ENCODE data around the gene ADGRB3. TPM values are rescaled to one million over a fixed set of nuclear protein-coding genes. Genes with fewer than 3 reads are reported as not detected.
A peak's percentile ranks its signal among the peaks of the same experiment; 100 is the strongest.

The ADGRB3 gene
- 1.2 and 1.5 TPM in 2 replicates for total RNA-seq (ENCODE audit: low replicate concordance)

GRCh38 chr6:68634726-68635411 is at the start of gene ADGRB3:
TSS of gene ADGRB3 (plus strand) at chr6:68635282. CDS start at chr6:68638676, 3,394 bp downstream.
- Mint-ChIP-seq H3K9me3 (no peaks in the 10 kb centered on the region), H3K4me1 (peaks cover 36% of the 10 kb centered on the region), H3K4me3 (peak within 1 kb of the TSS; percentile 98), H3K27ac (peak within 1 kb of the TSS; percentile 81), H3K36me3 (no peaks in the 10 kb centered on the region), H3K27me3 (ENCODE audit: insufficient read depth, low read depth) (peaks cover 11% of the 10 kb centered on the region)
- Histone ChIP-seq H3K4me2 (peak within 1 kb of the TSS; percentile 97), H3K79me2 (ENCODE audit: low read depth) (no peaks in the 10 kb centered on the region), H4K20me1 (ENCODE audit: low read depth) (no peaks in the 10 kb centered on the region), H2AFZ (replicated peaks) (peak within 1 kb of the TSS; percentile 95), H3K9me3 (ENCODE audit: low read depth) (no peaks in the 10 kb centered on the region), H3K9ac (no peak within 1 kb of the TSS), H3K27ac (no peak within 1 kb of the TSS), H3K36me3 (no peaks in the 10 kb centered on the region), H3F3A (ENCODE audit: low read depth) (peaks cover 16% of the 10 kb centered on the region), H3K27me3 (peaks cover 79% of the 10 kb centered on the region), H3K4me3 (peak within 1 kb of the TSS; percentile 80), H3K4me1 (peaks cover 13% of the 10 kb centered on the region)
- TF ChIP-seq EZH2 (IDR thresholded peaks at IDR 0.05) (no peak), CTCF (IDR thresholded peaks at IDR 0.05) (no peak), EZH2phosphoT487 (IDR thresholded peaks at IDR 0.05) (no peak)
- DNase-seq (ENCODE audit: low spot score), result peak; percentile 89

GRCh38 chr6:68593558-68593957 is 41.5 kb upstream of the ADGRB3 start:
- Mint-ChIP-seq H3K9me3 (peaks cover 4% of the 10 kb centered on the region), H3K4me3 (no peak overlapping the region), H3K36me3 (no peaks in the 10 kb centered on the region), H3K27me3 (ENCODE audit: insufficient read depth, low read depth) (no peaks in the 10 kb centered on the region), H3K4me1 (no peaks in the 10 kb centered on the region), H3K27ac (no peak overlapping the region)
- no peaks in the 10 kb centered on the region for H3K27me3 ChIP-seq
- no peak overlapping the region for H3K4me2 ChIP-seq
- H3K79me2 ChIP-seq (ENCODE audit: low read depth), result no peaks in the 10 kb centered on the region
- H3F3A ChIP-seq (ENCODE audit: low read depth), result no peaks in the 10 kb centered on the region
- no peaks in the 10 kb centered on the region for H4K20me1 ChIP-seq (ENCODE audit: low read depth)
- no peak overlapping the region for H2AFZ ChIP-seq (replicated peaks)
- no peaks in the 10 kb centered on the region for H3K9me3 ChIP-seq (ENCODE audit: low read depth)
- no peaks in the 10 kb centered on the region for H3K36me3 ChIP-seq
- H3K9ac ChIP-seq, result no peak overlapping the region
- no peak overlapping the region for H3K4me3 ChIP-seq
- H3K27ac ChIP-seq, result no peak overlapping the region
- no peak for DNase-seq (ENCODE audit: low spot score)
- no peaks in the 10 kb centered on the region for H3K4me1 ChIP-seq
- no peak for TF ChIP-seq EZH2phosphoT487 (IDR thresholded peaks at IDR 0.05)
- no peak for TF ChIP-seq EZH2 (IDR thresholded peaks at IDR 0.05)
- TF ChIP-seq CTCF (IDR thresholded peaks at IDR 0.05), result no peak

GRCh38 chr6:68597642-68598041 is 37.4 kb upstream of the ADGRB3 start:
- TF ChIP-seq EZH2 (IDR thresholded peaks at IDR 0.05), result no peak
- no peak for TF ChIP-seq CTCF (IDR thresholded peaks at IDR 0.05)
- TF ChIP-seq EZH2phosphoT487 (IDR thresholded peaks at IDR 0.05), result no peak
- no peak for DNase-seq (ENCODE audit: low spot score)
- H3K4me1 ChIP-seq, result no peaks in the 10 kb centered on the region
- H3K4me2 ChIP-seq, result no peak overlapping the region
- no peak overlapping the region for H3K4me3 ChIP-seq
- Mint-ChIP-seq H3K4me1 (no peaks in the 10 kb centered on the region), H3K9me3 (peaks cover 4% of the 10 kb centered on the region), H3K4me3 (no peak overlapping the region), H3K36me3 (no peaks in the 10 kb centered on the region), H3K27ac (no peak overlapping the region), H3K27me3 (ENCODE audit: insufficient read depth, low read depth) (no peaks in the 10 kb centered on the region)
- no peaks in the 10 kb centered on the region for H4K20me1 ChIP-seq (ENCODE audit: low read depth)
- no peaks in the 10 kb centered on the region for H3F3A ChIP-seq (ENCODE audit: low read depth)
- no peak overlapping the region for H2AFZ ChIP-seq (replicated peaks)
- no peaks in the 10 kb centered on the region for H3K27me3 ChIP-seq
- no peak overlapping the region for H3K9ac ChIP-seq
- H3K79me2 ChIP-seq (ENCODE audit: low read depth), result no peaks in the 10 kb centered on the region
- no peaks in the 10 kb centered on the region for H3K36me3 ChIP-seq
- H3K27ac ChIP-seq, result no peak overlapping the region
- H3K9me3 ChIP-seq (ENCODE audit: low read depth), result no peaks in the 10 kb centered on the region

Measured in neural progenitor cell (in vitro differentiated cells).